GM18867 (cell line): ENCODE results near the gene AP5Z1.

Experiments
- ATAC-seq: cut with Tn5 transposase; IDR thresholded peaks from one replicate; pipeline ENCODE4 v1.9.1; 2021; ENCODE audit warnings: mild to moderate bottlenecking, moderate library complexity; ENCODE audit not compliant: unreplicated experiment

Gene AP5Z1

DNA sequence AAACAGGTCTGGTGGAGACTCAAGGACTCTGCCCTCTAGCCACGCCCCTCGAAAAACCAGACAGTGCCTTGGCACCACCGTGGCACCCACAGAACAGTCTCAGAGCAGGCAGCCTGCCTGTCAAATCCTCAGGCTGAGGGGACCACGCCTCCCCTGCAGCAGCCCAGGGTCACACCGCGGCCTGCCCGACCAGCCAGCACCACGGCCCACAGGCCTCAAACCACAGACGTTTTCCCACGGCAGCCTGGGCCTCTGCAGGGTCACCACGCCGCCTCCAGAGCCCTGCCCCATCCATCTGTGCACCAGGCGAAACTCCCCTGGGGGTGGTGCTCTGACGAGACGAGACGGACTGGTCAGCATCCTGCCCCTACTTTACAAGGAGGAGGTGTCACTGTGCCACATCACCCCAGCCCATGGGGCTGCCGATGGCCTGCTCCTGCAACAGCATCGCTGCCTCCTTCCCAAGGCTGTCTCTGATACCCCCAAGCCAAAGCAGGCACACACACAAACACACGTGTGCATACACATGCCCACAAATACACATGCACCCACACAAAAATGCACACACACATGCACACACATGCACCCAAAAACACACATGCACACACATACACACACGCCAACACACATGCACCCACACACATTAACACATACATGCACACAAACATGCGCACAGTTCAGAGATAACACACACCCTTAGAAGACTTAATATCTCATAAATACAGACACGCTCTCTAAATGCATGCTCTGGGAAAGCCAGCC, 61.8 kb downstream of the AP5Z1 start:
- no peak for ATAC-seq

- ATAC-seq, result no peak
These were observed 62.6 kb downstream of the AP5Z1 start for GRCh38 chr7:4837803-4838625.

GRCh38 chr7:4838626-4839334, 63.4 kb downstream of the AP5Z1 start:
- no peak for ATAC-seq

DNA sequence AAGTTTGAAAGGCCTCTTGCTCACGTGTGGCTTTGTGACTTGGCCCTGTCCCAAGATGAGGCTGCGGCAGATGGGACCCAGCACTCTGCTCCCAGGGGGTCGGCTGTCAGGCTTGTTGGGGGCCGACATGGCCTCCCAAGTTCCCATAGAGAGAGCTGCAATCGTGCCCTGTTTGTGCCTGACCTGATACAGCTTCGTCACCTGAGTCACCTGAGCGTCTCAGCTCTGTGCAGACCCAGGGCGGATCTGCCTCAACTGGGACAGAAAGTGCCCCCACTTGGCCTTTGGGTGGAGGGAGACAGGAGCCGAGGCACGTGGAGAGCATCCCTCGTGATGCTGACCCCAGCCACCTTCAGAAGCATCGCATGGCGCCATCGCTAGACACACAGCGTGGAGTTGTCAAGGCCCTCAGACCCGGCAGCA, 64.7 kb downstream of the AP5Z1 start:
- ATAC-seq, result no peak
